ENCODE measurements around the gene MTCL1.

Gene MTCL1

DNA sequence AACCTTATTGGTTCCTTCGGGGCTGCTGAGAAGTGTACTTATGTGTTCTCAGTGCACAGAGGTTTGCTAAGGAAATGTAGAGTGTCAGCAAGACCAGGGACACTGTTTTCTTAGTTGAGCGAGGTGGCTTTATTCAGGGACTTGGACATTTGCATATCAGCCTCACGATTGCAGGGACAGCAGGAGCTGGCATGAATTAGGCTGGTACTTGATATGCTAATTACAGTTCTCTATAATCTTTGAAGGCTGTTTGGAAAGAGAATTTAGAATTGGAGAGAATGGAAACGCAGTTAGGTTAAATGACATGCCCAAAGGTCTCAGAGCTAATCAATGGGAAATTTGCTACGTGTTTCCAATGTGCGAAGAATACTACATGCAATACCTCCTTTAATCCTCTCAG lies 18.7 kb upstream of the MTCL1 start:
- in situ Hi-C loops (cut with HindIII; ENCODE audit: low sequenced_read_pairs): loop anchor here (25.0 kb wide), 1 partner anchor 301 kb away; no protein-coding TSS in a partner anchor

DNA sequence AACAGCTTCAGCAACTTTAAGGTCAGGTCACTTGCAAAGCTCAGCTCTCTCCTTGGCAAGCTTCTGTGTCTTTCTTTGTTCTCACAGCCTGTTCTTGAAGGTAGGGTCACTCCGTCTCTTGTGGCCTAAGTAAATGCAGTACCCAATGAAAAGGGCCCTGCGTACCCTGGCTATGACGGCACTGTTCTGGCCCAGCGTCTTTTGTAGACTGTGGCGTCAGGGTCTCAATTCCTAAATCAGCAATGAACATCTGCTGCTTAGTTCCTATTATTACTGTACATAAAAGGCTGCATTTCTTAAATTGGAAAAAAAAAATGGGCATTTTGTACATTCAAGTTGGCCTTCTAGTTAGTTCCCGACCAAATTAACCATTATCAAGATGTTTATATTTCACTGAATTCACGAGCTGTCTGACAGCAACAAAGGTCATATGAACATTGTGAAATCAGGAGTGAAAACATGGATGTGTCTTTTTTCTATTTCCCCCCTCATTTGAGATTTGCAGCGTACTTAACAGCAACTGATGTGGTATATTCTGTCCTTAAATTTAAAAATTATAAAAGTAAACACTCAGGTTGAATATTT lies 17.0 kb upstream of the MTCL1 start:
- in situ Hi-C loops (cut with HindIII; ENCODE audit: low sequenced_read_pairs): loop anchor here (25.0 kb wide), 1 partner anchor 299 kb away; no protein-coding TSS in a partner anchor

DNA sequence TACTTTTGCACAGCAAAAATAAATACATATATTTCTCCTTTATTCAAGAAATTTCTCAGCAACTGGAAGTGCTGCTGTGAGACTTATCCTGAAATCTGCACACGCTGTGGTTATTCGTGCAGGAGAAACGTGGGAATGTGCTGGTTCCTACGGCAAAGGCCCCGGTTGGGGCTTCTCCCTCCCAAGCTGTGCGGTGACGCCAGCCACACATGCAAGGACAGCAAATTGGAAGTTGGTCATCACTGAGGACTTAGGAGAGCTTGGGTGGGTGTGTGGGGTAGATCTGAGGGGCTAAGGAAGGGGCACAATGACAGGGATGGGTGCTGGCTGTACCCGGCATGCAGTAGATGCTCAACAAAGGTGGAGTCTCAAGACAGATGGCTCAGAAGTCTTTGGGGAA lies 16.5 kb upstream of the MTCL1 start:
- in situ Hi-C loops (cut with HindIII; ENCODE audit: low sequenced_read_pairs): loop anchor here (25.0 kb wide), 1 partner anchor 298 kb away; no protein-coding TSS in a partner anchor

DNA sequence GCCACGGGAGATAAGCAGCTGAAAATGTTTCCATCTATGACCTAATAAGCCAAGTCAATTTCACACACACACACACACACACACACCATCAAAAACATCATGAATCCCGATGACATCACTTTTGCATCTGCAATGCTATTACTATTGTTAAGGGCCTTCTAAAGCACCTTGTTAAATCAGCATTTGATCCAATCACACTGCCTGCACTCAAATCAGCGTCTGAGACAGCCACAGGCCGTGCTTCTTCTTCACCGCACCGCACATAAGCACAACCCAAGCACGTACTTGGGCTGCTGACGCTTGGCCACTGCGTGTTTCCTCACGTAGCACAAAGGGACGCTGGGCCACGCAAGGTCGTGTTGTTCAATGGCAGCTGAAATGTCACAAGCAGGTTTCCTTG lies 15.8 kb upstream of the MTCL1 start:
- in situ Hi-C loops (cut with HindIII; ENCODE audit: low sequenced_read_pairs): loop anchor here (25.0 kb wide), 1 partner anchor 298 kb away; no protein-coding TSS in a partner anchor

DNA sequence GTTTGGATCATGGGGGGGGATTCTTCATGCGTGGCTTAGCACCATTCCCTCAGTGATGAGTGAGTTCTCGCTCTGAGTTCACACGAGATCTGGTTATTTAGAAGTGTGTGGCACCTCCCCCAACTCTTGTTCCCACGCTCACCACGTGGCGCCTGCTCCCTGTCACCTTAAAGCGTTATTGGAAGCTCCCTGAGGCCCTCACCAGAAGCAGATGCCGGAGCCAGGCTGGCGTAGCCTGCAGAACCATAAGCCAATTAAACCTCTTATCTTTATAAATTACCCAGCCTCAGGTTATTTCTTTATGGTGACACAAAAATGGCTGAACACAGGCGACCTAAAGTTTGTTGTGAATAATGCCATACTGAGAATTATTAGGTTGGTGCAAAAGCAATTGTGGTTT lies 10.5 kb upstream of the MTCL1 start:
- in situ Hi-C loops (cut with HindIII; ENCODE audit: low sequenced_read_pairs): loop anchor here (5.0 to 25.0 kb wide), 2 partner anchors 37 to 292 kb away; no protein-coding TSS in a partner anchor

DNA sequence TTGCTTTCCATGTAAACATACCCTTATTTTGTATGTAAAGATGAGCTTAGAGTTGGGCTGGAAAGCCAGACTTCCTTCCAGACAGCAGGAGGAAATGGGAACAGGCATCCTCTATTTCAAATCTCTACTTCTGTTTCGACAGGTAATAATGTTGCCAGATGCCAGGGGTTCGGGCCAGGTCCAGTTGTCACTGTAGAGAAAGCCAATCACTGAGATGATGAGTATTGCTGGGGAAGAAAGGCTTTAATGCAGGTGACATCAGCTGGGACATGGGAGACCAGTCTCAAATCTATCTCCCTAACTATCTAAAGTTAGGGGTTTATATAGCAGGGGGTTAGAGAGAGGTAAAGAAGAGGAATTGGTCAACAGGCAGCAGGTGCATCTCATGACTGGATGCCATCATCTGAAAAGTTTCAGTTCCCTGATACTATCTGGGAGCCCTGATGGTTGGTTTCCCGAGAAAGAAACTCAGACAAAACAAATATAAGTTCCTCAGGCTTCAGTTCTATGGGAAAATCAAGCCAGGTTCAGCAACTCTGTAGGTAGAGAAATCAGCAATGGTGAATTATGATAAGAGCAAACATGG lies 9.3 kb upstream of the MTCL1 start:
- in situ Hi-C loops (cut with HindIII; ENCODE audit: low sequenced_read_pairs): loop anchor here (5.0 to 25.0 kb wide), 2 partner anchors 36 to 291 kb away; no protein-coding TSS in a partner anchor

DNA sequence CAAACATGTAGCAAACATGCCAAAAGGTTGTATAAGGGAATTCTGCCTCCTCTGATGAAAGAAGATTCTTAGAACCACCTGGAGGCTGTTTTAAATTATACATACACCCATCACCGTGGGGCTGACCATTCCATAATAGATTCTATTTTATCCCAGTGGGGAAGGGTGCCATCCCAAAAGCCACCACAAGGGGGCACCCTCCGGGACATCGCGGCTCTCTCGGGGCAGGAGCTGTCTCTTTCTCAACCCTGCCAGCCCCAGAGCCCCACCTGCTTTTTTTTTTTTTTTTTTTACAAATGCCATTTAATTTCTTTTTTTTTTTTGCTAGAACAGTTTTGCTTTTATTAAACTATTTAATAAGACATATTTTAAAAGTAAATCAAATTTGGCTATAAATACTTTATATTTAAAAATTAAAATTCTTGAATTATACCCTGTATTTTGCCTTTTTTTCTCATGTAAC lies 8.6 kb upstream of the MTCL1 start:
- in situ Hi-C loops (cut with HindIII; ENCODE audit: low sequenced_read_pairs): loop anchor here (5.0 to 25.0 kb wide), 2 partner anchors 36 to 291 kb away; no protein-coding TSS in a partner anchor

DNA sequence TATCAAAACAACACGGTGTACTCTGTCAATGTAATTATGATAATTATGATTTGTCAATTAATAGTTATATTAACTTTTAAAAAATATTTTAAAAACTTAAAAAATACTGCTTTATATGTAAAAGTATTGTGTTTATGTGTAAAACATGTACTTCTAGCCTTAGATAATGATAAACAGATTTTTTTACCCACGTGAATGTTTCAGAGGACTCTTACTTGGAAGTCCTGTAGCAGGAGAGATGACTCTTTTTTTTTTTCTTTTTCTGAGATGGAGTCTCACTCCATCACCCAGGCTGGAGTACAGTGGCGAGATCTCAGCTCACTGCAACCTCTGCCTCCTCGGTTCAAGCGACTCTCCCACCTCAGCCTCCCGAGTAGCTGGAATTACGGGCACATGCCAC lies 6.2 kb upstream of the MTCL1 start:
- in situ Hi-C loops (cut with HindIII; ENCODE audit: low sequenced_read_pairs): loop anchor here (5.0 to 25.0 kb wide), 2 partner anchors 33 to 288 kb away; no protein-coding TSS in a partner anchor

DNA sequence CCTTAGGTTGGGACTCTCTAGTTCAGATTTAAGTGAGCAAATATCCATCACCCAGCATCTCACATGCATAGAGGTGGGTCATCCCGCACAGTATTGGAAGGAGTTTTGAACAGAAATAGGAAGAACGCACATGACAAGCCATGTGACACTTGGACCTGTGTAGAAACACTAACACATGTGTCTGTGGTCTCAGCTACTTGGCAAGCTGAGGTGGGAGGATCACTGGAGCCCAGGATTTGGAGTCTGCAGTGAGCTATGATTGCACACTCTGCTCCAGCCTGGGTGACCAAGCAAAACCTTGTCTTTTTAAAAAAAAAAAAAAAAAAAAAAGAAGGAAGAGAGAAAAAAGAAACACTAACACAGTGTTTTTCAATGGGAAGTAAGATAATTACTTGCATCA lies 5.4 kb upstream of the MTCL1 start:
- in situ Hi-C loops (cut with HindIII; ENCODE audit: low sequenced_read_pairs): loop anchor here (5.0 to 25.0 kb wide), 2 partner anchors 32 to 287 kb away; no protein-coding TSS in a partner anchor

DNA sequence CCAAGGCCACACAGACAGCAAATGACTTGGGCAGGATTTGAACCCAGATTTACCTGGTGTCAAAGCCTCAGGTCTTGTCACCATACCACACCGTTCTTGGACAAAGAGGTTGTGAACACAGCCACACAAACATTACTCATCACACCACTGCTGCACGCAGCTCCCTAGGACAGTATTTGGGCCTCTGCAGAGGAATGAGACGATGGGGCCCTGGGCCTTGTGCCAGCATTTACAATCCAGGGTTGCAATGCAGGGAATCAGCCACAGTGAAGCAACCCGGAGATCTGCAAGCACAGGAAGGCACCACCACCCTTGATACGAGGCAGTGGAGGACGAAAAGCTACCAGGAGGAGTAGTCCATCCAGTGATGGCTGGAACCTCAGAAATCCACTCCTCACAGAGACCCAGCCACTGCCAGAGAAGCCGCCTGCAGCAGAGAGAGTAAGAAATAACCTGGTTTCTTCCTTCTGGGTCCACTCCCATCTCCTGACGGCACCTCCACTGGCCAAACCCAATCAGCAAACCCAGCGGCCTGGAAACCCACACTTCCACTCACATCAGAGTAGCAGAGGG lies 3.7 kb upstream of the MTCL1 start:
- in situ Hi-C loops (cut with HindIII; ENCODE audit: low sequenced_read_pairs): no loop called here

DNA sequence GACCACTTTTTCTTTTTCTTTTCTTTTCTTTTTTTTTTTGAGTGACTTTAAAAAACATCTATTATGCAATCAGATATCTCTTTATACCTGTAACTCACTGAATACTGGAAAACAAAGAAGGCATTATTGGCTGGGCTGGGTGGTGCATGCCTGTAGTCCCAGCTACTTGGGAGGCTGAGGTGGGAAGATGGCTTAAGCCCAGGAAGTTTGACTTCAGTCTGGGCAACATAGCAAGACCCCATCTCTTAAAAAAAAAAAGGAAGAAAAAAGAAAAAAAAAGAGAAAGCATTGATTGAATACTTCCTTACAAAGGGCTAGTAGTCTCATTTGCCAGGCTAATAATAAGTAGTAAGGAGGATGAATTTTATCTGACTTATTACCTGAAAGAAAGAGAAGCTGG lies 2.7 kb upstream of the MTCL1 start:
- in situ Hi-C loops (cut with HindIII; ENCODE audit: low sequenced_read_pairs): no loop called here

DNA sequence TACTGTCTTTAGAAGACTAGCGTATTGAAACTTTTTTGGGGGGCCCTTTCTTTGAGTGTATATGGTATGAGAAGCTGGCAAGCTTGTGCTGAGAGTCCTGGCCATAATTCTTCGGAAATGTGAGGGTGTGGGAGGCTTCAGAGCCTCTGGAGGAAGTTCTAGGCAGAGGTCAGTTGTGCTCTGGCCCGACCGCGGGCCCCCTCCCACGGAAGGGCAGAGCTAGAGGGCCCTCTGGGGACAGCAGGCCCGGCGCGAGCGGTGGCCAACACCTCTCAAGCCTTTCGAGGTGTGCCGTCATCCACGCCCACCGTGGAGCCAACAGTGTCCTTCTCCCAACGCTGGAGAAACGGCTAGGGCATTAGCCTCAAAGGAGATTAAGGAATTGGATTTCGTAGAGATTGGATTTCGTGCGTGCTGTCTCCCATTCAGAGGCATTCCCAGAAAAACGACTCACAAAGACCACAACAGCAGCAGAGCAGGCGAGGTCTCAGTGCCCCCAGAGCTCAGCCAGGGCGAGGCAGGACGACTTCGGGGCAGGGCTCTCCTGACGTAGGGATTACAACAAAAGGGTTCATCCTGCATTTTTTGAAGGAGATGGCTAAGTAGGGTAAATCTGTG lies 2.2 kb upstream of the MTCL1 start:
- in situ Hi-C loops (cut with HindIII; ENCODE audit: low sequenced_read_pairs): no loop called here

DNA sequence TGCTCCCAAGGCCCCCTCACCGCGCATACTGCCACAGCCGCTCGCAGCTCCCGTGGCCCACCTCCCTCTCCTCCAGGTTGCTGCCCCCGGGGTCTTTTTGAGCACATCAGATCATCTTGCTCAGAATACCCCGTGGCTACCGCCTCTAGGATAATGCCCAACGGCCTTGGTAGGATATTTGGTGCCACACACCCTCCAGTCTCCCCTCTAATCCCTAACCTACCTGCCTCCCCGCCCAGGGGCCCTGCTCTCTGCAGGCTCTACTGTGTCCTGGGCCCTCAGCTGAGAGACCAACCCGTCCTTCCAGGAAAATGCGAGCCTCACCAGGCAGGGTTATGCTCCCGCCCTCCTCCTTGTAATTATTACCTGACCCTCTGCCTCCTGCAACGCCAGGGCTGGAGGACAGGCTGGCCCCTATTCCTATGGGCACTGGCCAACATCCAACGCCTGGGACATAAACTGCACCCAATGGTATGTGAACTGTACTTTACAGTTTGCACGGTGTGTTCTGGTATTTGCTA lies 1.5 kb upstream of the MTCL1 start:
- in situ Hi-C loops (cut with HindIII; ENCODE audit: low sequenced_read_pairs): no loop called here

DNA sequence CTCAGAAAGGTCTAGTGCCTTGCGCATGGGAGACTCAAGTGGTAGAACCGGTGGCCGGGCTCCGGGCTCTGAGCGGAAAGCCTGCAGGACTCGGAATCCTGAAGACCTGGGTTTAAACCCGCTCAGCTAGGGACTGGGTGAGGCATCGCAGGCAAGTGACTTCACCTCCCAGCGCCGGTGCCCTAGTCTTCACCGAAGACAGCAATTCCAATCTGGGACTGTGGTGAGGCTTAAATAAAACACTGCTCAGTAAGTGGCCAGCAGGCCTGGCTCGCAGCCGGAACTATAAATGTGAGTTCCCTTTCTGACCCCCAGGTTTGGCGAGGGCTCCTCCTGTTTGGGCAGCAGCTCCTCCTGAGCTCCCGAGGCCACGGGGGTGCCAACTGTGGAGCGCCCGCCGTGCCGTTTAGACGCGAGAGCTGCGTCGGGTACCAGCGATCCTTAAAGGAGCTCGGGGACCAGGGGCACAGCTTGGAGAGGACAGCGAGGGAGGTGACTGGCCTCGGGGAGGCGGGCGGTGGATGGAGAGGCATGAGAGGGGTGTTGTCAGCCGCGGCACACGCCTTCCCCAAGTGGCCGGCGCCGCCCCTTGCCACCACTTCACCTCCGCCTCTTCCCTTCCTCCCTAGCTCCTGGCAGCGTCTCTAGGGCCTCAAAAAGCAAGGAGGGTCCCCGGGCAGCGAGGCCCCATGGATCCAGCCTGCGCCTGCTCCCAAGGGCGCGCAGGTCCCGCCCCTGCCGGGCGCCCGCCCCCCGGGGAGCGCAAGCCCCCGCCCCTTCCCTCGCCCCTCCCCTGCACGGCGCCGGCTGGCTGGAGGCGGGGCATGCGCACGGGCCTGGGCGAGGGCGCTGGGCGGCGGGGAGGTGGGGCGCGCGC lies 757 bp upstream of the MTCL1 start:
- in situ Hi-C loops (cut with HindIII; ENCODE audit: low sequenced_read_pairs): no loop called here

DNA sequence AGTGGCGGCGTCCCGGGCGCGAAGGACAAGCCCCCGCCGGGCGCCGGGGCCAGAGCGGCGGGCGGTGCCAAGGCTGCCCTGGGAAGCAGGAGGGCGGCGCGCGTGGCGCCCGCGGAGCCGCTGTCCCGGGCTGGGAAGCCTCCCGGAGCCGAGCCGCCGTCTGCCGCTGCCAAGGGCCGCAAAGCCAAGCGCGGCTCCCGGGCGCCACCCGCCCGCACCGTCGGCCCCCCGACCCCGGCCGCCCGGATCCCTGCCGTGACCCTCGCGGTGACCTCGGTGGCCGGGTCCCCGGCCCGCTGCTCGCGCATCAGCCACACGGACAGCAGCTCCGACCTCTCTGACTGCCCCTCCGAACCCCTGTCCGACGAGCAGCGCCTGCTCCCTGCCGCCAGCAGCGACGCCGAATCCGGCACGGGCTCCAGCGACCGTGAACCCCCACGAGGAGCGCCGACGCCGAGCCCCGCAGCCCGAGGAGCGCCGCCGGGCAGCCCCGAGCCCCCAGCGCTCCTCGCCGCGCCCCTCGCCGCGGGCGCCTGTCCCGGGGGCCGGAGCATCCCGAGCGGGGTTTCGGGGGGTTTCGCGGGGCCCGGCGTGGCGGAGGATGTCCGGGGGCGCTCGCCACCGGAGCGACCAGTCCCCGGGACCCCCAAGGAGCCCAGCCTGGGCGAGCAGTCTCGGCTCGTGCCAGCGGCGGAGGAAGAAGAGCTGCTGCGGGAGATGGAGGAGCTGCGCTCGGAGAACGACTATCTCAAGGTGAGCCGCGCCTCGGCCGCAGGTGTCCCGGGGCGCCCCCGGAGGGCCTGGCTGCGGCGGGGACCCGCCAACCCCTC lies 820 bp downstream of the MTCL1 start:
- in situ Hi-C loops (cut with HindIII; ENCODE audit: low sequenced_read_pairs): no loop called here

DNA sequence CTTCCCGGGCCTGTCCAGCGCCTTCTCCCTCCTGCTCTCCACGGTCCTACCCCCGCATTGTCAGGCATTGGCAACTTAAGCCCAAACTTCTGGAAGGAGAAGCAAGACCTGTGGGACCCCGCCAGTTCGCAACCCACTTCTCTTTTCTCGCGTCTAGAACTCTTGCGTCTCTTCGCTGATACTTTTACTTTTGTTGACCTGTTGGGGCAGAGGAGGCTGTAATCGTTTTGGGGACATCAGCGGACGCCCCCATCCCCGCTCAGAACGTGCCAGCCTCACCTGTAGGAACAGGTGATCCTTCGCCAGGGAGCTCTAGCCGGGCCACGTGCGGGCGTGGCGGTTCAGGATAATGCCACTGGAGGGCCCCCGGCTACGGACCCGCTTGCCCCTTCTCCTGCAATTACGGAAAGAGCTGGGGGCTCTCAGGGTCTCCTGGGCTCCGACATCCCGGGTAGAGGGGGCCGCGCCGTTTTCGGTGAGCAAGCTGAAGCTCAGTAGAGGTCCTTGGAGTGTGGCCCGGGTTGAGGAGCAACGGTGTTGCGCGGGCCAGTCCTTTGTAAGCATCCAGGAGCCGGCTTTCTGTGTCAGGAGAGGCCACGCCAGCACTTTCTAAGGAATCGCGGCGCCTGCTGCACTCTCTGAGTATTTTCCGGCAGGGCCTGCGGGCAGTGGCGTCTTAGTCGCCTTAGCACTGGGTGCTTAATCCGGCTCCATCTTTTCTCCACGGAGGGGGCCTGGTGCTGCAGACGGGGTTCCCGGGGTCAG lies 1.6 kb downstream of the MTCL1 start:
- in situ Hi-C loops (cut with HindIII; ENCODE audit: low sequenced_read_pairs): no loop called here

DNA sequence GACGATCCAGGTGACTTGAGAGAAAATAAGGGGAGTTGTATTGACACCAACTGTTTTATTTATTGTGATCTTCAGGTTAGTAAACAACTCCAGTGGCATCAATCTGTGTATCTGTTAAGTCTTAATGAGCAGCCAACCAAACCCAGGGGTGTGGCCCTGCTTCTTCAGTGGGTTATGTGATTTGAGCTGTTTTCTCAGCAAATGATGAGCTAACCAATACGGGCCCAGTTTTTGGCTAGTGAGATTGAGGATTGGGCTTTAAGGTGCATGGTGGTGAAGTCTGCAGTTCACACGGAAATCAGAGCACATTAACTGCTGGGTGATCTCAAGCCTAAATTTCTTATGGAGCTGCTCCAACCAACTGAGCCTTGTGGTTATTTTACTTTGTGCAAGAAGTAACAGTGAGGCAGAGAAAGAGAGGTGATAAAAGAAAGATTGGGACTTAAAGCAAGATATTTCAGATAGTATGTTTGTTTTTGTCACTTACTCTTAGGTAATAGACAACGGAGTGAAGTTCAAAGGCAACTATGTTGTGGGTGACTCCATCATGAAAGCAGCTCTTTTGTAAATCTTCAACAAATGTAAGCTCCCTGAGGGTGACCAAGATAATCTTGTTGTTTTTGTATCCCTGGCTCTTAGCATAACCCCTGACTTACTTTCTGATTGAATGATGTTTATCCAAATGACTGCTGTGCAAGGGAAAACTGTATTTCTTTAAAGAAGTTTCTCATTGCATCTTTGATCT lies 2.4 kb downstream of the MTCL1 start:
- in situ Hi-C loops (cut with HindIII; ENCODE audit: low sequenced_read_pairs): no loop called here

DNA sequence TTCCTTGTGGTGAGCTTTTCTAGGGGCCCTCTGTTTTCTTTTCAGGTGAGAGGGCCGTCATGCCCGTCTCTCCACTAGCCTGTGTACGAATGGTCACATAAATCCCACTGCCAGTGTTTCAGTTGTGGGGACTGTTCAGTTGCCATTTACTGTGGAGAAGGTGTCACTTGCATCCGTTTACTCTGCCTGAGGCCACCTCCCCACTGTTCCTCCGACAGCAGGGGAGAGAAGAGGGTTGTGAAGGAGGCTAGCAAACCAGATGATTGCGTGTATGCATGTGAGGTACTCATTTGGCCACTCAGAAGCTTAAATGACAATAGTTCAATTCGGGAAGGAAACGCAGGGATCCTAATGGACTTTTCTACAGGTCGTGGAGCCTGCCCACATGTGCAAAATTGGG lies 3.3 kb downstream of the MTCL1 start:
- in situ Hi-C loops (cut with HindIII; ENCODE audit: low sequenced_read_pairs): no loop called here
